ENCODE measurements around the gene TSPAN31.

Gene TSPAN31

GRCh38 chr12:57722716-57723629 lies 21.9 kb upstream of the TSPAN31 start:
- no peak for ATAC-seq

DNA sequence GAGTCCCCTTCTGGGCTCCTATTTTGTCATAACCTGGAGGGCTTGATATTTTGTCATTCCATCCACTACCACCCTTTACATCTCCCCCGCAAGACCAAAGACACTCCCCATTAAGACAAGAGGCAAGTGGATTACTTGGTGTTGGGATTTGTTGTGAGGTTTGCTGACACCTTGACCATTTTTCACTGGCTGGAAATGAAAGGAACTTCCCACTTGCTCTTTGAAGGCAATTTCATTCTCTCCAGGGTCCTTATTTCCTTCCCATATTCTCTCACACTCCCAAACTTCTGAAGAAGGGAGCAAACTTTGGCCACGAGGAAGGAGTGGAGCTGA lies 21.2 kb upstream of the TSPAN31 start:
- ATAC-seq, result no peak

DNA sequence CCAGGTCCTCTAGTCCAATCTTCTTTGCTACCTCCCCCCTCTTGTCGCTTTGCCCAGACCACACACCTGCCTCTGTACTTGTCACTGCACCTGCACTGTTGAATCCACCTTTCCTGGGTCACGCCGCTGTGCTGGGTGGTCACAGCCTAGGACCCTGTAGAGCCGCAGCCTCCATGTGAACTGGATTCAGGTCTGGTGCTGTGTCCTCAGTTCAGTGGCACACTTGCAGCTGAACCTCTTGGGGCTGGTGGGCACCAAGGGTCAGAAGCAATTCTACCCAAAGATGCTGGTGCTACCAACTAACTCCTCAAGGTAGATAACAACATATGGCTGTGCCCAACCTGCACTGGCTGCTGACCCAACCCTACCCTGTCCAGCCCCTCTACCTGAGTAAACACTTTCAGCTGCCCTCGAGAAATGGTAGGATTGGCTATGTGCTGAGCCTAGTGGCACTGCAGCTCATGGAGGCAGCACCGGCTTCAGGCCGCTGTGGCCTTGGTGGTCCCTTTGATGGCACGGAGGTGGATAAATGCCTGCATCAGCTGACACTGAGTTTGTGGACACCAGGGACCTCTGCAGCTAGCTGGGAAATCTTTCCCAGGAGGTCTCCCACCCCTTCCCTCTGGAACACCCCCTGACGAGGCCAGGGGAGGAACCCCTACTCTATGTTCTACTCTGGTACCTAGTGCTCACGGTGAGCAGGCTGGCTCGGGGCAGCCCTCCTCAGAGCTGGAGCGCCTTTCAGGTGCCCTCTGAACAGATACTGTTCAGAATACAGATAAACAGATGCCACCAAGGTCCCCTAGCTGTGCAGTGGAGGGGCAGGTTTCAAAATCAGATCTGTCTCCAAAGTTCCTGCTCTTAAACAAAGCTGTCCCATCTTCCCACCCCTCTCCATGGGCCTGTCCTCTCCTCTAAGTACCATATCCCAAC lies 20.6 kb upstream of the TSPAN31 start:
- ATAC-seq, result no peak

DNA sequence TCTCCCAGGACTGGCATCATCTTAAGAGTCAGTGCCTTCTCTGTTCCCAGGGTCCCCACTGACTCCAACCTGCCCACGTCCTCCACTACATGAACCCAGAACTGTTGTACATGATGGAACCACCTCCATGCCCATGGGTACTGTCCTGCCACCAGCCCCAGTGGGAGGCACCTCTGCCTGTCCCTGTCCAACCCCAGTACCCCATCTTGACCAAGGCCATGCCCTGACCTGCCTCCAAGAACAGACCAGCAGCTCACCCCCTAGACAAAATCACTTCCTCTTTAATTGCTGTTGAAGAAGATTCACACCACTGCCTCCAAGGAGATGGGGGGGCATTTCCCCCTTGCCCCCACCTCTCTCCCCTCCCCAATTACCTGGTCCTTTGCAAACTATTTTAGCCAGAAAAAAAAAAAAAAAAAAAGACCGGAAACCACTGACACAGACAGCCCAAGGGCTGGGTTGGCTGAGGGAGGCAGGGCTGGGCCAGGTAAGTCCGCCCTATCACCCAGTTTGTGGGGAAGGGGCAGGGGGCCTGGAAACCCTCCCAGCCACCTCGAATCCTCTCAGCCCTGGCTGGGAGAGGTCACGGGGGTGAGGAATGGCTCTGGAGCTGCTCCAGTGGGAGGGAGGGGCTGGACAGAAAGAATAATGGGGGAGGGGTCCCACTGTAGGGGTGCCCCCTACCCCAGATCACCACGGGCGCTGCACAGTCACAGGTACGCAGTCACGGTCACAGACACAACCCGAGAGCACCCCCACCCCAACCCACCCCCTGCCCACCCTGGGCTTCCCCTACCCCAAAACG lies 19.7 kb upstream of the TSPAN31 start:
- ATAC-seq, result no peak

DNA sequence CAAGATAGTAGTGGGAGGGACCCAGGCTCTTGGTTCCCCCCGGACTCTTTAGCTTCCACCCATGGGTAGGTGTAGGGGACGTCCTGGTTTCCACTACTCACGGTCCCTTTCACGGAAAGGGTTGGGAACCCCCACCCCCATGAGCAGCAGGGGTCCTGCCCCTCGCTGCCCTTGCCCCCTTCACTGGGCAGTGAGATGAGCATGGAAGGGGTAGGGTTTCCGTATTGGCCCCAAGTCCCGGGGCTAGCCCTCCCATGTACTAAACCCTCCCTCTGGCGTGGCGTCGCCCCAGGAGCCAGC lies 19.0 kb upstream of the TSPAN31 start:
- no peak for ATAC-seq

DNA sequence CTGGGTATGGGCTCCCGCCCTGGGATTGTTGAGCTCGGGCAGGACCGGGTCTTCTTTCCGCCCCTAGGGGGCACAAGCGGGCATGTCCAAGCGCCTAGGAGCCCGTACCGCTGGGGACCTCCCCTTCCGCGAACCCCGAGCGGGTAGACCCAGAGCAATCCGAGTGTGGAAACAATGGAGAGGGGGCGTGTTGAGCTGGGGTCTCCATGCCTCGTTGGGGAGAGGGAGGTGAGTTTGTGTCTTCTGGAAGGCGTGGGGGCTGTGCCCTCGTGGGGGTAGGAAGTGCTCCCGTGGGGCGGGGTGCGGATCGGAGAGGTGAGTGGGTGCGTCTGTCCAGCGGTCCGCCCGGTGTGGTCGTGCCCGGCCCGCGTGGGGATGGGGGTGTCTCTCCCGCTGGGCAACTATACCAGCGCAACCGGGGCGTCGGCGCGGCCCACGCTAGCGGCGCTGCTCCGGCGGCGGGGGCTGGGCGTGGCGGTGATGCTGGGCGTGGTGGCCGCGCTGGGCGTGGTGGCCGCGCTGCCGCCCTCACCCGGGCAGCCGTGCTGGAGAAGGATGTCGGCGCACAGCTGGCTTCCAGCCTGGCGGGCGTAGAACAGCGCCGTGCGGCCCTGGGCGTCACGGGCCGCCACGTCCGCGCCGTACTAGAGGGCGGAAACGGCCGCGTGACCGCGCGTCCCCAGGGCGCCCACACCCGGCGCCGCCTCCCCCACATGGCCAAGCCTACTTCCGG lies 18.5 kb upstream of the TSPAN31 start:
- no peak for ATAC-seq

DNA sequence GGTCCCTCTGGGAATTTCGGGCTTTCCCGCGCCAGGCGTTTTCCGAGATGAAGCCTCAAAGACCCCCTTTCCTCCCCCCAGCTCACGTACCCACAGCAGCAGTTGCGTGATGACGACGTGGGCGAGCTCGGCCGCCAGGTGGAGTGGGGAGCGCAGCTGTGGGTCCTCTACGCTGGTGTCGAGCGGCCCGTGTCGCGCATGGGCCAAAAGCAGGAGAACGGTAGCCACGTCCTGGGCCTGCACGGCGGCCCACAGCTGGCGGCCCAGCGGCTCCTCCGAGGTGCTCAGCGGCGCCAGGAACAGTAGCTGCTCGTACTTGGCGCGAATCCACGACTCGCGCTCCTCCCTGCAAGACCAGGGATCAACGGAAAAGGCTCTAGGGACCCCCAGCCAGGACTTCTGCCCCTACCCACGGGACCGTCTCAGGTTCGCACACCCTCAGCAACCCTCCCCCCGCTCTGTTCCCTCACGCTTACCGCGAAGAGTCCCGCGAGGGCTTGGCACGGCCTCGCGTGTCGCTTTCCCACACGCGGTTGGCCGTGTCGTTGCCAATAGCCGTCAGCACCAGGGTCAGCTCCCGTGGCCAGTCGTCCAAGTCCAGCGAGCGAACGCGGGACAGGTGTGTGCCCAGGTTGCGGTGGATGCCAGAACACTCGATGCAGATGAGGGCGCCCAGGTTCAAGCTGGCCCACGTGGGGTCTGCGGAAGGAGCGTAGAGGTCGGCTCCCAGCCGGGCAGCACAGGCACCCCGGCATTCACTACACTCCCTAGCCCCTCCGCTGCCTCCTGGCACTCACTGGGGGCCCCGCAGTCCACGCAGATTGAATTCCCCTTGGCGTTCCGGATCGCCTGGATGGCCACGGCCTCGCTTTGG lies 17.7 kb upstream of the TSPAN31 start:
- ATAC-seq, result no peak

DNA sequence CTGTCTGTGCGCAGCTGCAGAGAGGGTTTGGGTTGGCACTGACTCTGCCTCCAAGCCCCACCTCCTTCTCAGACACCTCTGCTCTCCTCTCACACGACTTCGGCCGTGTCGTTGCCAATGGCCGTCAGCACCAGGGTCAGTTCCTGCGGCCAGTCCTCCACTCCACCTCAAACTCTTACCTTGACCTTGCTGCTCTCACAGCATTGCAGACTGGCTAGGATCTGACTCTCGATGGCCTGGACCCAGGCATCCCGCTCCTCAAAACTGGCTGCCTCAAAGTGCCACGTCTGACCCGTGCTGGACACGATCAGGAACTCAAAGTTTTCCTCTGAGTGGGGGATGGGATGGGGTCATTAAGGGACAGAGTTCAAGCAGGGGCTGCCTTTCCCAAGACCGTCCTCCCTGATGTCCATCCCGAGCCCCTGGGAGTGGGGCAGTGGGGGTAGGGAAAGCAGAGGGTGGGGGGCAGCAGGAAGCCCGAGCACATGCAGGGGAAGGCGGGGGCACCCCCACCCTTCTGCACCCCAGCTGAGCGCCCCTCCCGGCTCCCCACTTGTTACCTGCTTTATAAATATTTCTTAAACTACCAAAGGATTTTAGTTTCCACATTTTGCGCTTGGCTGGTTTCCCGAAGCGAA lies 17.0 kb upstream of the TSPAN31 start:
- no peak for ATAC-seq

GRCh38 chr12:57729321-57729844 lies 15.5 kb upstream of the TSPAN31 start:
- no peak for ATAC-seq

DNA sequence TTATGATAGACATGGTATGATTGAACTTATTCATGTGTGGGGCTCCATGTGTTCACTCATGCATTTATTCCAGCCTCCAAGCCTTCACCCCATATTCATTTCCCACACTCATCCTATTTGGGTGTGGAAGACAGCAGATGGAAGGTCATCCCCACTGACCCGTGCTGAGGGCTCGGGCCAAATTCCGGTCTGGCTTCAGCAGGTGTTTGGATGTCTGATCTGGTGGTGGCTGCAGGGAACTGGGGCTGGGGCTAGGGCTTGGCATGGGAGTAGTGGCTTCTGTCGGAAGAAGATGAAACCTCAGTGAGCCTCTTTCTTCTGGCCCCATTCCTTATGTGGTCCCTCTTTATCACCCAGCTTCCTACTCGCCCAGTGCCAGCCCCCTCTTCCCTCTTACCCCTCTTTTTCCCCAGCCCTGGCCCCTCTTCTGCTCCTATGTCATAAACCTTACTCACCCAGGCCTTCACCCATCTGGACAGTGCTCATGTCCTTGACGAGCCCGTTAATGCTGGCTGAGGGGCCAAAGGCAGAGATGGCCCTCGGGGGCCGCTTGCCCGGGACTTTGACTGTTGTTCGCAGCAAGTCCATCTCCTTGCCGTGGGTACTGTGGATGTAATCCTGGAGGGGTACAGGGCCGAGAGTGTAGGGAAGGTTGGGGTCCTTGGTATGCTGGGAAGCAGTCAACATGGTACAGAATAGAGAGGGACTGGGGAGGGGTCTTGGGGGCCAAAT lies 14.3 kb upstream of the TSPAN31 start:
- no peak for ATAC-seq

GRCh38 chr12:57731411-57732080 lies 13.3 kb upstream of the TSPAN31 start:
- no peak for ATAC-seq

- ATAC-seq, result no peak
Measured at GRCh38 chr12:57732270-57732669, 12.6 kb upstream of the TSPAN31 start.

GRCh38 chr12:57732726-57733593 lies 11.9 kb upstream of the TSPAN31 start:
- no peak for ATAC-seq

GRCh38 chr12:57733928-57734327 lies 10.9 kb upstream of the TSPAN31 start:
- no peak for ATAC-seq

- ATAC-seq, result no peak
Measured at GRCh38 chr12:57734591-57734990, 10.2 kb upstream of the TSPAN31 start.

DNA sequence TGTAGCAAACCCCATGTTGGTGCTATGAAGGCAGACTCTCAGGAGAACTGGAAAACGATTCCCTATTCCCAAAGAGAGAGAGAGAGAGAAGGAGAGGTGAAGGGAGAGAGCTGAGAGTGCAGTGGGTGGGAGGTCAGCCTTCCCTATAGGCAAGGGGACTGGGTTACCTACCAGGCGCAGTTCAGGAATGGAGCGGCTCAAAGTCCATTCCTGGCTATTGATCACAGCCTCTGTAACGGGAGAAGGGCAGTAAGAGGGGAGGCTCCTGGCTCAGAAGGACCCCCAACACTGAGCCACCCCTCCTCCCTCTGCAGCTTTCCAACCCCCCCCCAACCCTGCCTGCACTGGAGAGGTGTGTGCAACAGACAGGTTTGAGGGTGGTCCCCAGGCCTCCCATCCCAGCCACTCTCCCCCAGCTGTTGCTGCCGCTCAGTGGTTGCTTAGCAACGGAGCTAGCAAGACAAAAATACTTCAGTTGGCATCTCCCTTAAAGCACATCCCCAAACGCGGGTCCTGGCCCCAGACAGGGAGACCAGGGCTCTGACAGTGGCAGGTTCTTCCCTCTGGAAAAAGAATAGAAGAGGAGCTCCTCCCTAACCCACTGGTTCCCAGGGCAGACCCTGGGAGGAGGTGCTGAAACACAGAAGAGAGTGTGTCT lies 9.5 kb upstream of the TSPAN31 start:
- ATAC-seq, result no peak

- ATAC-seq, result no peak
Measured at GRCh38 chr12:57735952-57736740, 8.7 kb upstream of the TSPAN31 start.
